OCI-LY1 (cell line): ENCODE measurements around the gene TRIO.

Source experiments
- CTCF ChIP-seq: fragments of 200-600 bp; sonication (generic), shearing (Covaris generic); IDR thresholded peaks from 2 replicates; pipeline ENCODE4 v1.5.1; 2017; ENCODE audit warnings: mild to moderate bottlenecking, antibody characterized with exemption, low read length, moderate library complexity, mixed read lengths
- EZH2 ChIP-seq: fragments of 200-600 bp; sonication (generic), shearing (Covaris generic); IDR thresholded peaks from 2 replicates; pipeline ENCODE4 v1.8.0; 2017; ENCODE audit warnings: borderline replicate concordance, mixed run types, mild to moderate bottlenecking, antibody characterized with exemption, low read length, moderate library complexity, mixed read lengths

- TF ChIP-seq CTCF (no peak), EZH2 (no peak)
Observed at GRCh38 chr5:14188778-14189177, 45.6 kb downstream of the TRIO start.
